GM12878 (cell line): Measurements from ENCODE around the gene CLBA1. TPM values are rescaled to one million over a fixed set of nuclear protein-coding genes. Genes with fewer than 3 reads are reported as not detected.

ENCODE experiments used
- ATAC-seq: fragments of 200-7000 bp; cut with Tn5 transposase; 3 replicates; pipeline ENCODE4 v1.9.1; 2020; ENCODE audit warnings: mild to moderate bottlenecking, moderate library complexity
- BruUV-seq: library from RNA; stranded (reverse); fragments of 400-500 nt; replicated peaks from 2 replicates; lab custom pipeline; 2021; lab: Mats Ljungman, UMichigan
- CTCF ChIA-PET: fragments of 300-600 bp; sonication (Branson Sonifier 250); formaldehyde crosslinking; extraction: SDS; loops from one replicate; lab custom pipeline; 2021; ENCODE audit warnings: inconsistent platforms; lab: Yijun Ruan, JAX
- POLR2A ChIA-PET: fragments of 350-600 bp; formaldehyde crosslinking; extraction: SDS; loops from one replicate; lab custom pipeline; 2021; ENCODE audit warnings: inconsistent platforms; lab: Charles Lee
- RAD21 ChIA-PET: fragments of 300-600 bp; sonication (Branson Sonifier 250); formaldehyde crosslinking; loops from one replicate; lab custom pipeline; 2023; ENCODE audit warnings: antibody characterized with exemption; ENCODE audit not compliant: unreplicated experiment; lab: Charles Lee
- SMC1A ChIA-PET: fragments of 300-600 bp; sonication (Branson Sonifier 250); formaldehyde crosslinking; loops from one replicate; lab custom pipeline; 2023; ENCODE audit not compliant: unreplicated experiment, uncharacterized antibody; lab: Charles Lee
- DNase-seq: peaks from one replicate; pipeline ENCODE4 v3.0.0-alpha.2; 2011; ENCODE audit warnings: low read depth, low spot score
- FAIRE-seq: peaks from 3 replicates; lab custom pipeline; 2011; peaks lifted over from hg19 to GRCh38; lab: Jason Lieb, UNC
- H2AFZ ChIP-seq: 2 replicates; pipeline ENCODE4 v1.6.0; 2011; ENCODE audit warnings: low read depth, low read length, control low read depth; ENCODE audit not compliant: control insufficient read depth
- H3K27ac ChIP-seq: 2 replicates; pipeline ENCODE4 v1.5.1; 2011; ENCODE audit warnings: control low read depth; ENCODE audit not compliant: control insufficient read depth, insufficient read depth
- H3K27me3 ChIP-seq, 2 experiments: replicated peaks in 1 of 2; 2 replicates each; pipeline versions ENCODE4 v1.6.0 to v1.6.1; 2011; ENCODE audit warnings: low read length in 1 of 2; ENCODE audit not compliant: control insufficient read depth in 2 of 2, insufficient read depth in 2 of 2
- H3K36me3 ChIP-seq, 2 experiments: 2 replicates each; pipeline ENCODE4 v1.5.1; 2011; ENCODE audit warnings: low read length in 1 of 2; ENCODE audit not compliant: control insufficient read depth in 2 of 2, insufficient read depth in 2 of 2
- H3K4me1 ChIP-seq: 2 replicates; pipeline ENCODE4 v1.6.1; 2011; ENCODE audit warnings: mild to moderate bottlenecking, low read length, moderate library complexity, mixed read lengths; ENCODE audit not compliant: control insufficient read depth, insufficient read depth
- H3K4me2 ChIP-seq: 2 replicates; pipeline ENCODE4 v1.6.0; 2011; ENCODE audit warnings: control low read depth; ENCODE audit not compliant: control insufficient read depth, insufficient read depth
- H3K4me3 ChIP-seq: fragments of 200-600 bp; sonication (generic); 2 replicates; pipeline ENCODE4 v1.5.1; 2016
- H3K79me2 ChIP-seq: 2 replicates; pipeline ENCODE4 v1.6.0; 2011; ENCODE audit warnings: low read length; ENCODE audit not compliant: control insufficient read depth, insufficient read depth
- H3K9ac ChIP-seq: 2 replicates; pipeline ENCODE4 v1.8.0; 2011; ENCODE audit warnings: low read length, control low read depth, mixed read lengths; ENCODE audit not compliant: control insufficient read depth, insufficient read depth
- H3K9me3 ChIP-seq: replicated peaks from 3 replicates; pipeline ENCODE4 v1.5.1; 2011; ENCODE audit warnings: mild to moderate bottlenecking, low read length; ENCODE audit not compliant: control insufficient read depth, insufficient read depth
- H4K20me1 ChIP-seq: 2 replicates; pipeline ENCODE4 v1.6.0; 2011; ENCODE audit not compliant: control insufficient read depth, insufficient read depth
- ATF2 ChIP-seq: IDR thresholded peaks from 2 replicates; pipeline ENCODE4 v1.6.1; 2012; ENCODE audit warnings: low read length, inconsistent platforms
- BCL3 ChIP-seq: IDR thresholded peaks from 2 replicates; pipeline ENCODE4 v1.6.1; 2011; ENCODE audit warnings: borderline replicate concordance, low read depth, mild to moderate bottlenecking, moderate library complexity, low read length; ENCODE audit not compliant: insufficient read depth, poor library complexity, severe bottlenecking
- BHLHE40 ChIP-seq, 2 experiments: fragments of 450-650 bp in 1 of 2; IDR thresholded peaks; 2 replicates each; pipeline ENCODE4 v1.6.1; 2011 to 2017; ENCODE audit warnings: low read depth in 2 of 2, borderline replicate concordance in 1 of 2, improper control_type of control experiment in 1 of 2, low read length in 1 of 2, mild to moderate bottlenecking in 1 of 2
- CBX3 ChIP-seq: fragments of 200-600 bp; sonication (generic); IDR thresholded peaks from 2 replicates; pipeline ENCODE4 v1.6.1; 2016; ENCODE audit warnings: low read depth, borderline replicate concordance
- CBX5 ChIP-seq: sonication (generic); IDR thresholded peaks from 2 replicates; pipeline ENCODE4 v1.6.1; 2016; ENCODE audit warnings: low read depth, moderate library complexity, mild to moderate bottlenecking, inconsistent platforms
- CHD1 ChIP-seq: IDR thresholded peaks from 2 replicates; pipeline ENCODE4 v1.6.1; 2012; ENCODE audit warnings: low read depth, low read length, improper control_type of control experiment
- CTCF ChIP-seq, 3 experiments: IDR thresholded peaks in 2 of 3; conservative IDR thresholded peaks in 1 of 3; 2 replicates each; pipeline ENCODE4 v1.5.1; 2011; ENCODE audit warnings: low read depth in 3 of 3, low read length in 3 of 3, mild to moderate bottlenecking in 3 of 3, control low read depth in 2 of 3, moderate library complexity in 2 of 3, inconsistent platforms in 1 of 3, mixed read lengths in 1 of 3; ENCODE audit not compliant: control insufficient read depth in 2 of 3, insufficient read depth in 1 of 3; ENCODE audit errors: extremely low read depth in 1 of 3
- DPF2 ChIP-seq: fragments of 450-650 bp; IDR thresholded peaks from 2 replicates; pipeline ENCODE4 v1.6.1; 2017; ENCODE audit warnings: mild to moderate bottlenecking
- ELK1 ChIP-seq: IDR thresholded peaks from 2 replicates; pipeline ENCODE4 v1.6.1; 2012; ENCODE audit warnings: low read depth, low read length, improper control_type of control experiment
- NBN ChIP-seq: fragments of 450-650 bp; IDR thresholded peaks from 2 replicates; pipeline ENCODE4 v1.6.1; 2016
- NFYA ChIP-seq: IDR thresholded peaks from 2 replicates; pipeline ENCODE4 v1.6.1; 2011; ENCODE audit warnings: low read depth, mild to moderate bottlenecking, low read length, improper control_type of control experiment, borderline replicate concordance
- PBX3 ChIP-seq: IDR thresholded peaks from 2 replicates; pipeline ENCODE4 v1.6.1; 2011; ENCODE audit warnings: mild to moderate bottlenecking, low read depth, low read length, moderate library complexity; ENCODE audit not compliant: insufficient replicate concordance
- POLR2A ChIP-seq: IDR thresholded peaks from 2 replicates; pipeline ENCODE4 v1.6.1; 2011; ENCODE audit warnings: low read depth, mild to moderate bottlenecking, low read length
- SREBF2 ChIP-seq: IDR thresholded peaks from 2 replicates; pipeline ENCODE4 v1.6.1; 2012; ENCODE audit warnings: mild to moderate bottlenecking, low read length
- TAF1 ChIP-seq: IDR thresholded peaks from 2 replicates; pipeline ENCODE4 v1.6.1; 2011; ENCODE audit warnings: mild to moderate bottlenecking, low read depth, low read length, borderline replicate concordance
- ZSCAN29 ChIP-seq: fragments of 450-650 bp; IDR thresholded peaks from 2 replicates; pipeline ENCODE4 v1.6.1; 2017; ENCODE audit warnings: mild to moderate bottlenecking, moderate library complexity
- WGBS: methylation state at CpG from one replicate; pipeline ENCODE4 v1.1.6; 2016; ENCODE audit warnings: low lambda C conversion rate; ENCODE audit not compliant: insufficient replicate concordance, insufficient coverage; ENCODE audit errors: missing lambda C conversion rate; 5-methylcytosine and 5-hydroxymethylcytosine counted together
- in situ Hi-C: fragments of 300-500 bp; cut with MboI; formaldehyde crosslinking; loops from 9 replicates; pipeline ENCODE4 v1.14.3; 2018; ENCODE audit warnings: mixed read lengths
- intact Hi-C: fragments of 100-400 bp; cut with micrococcal nuclease; formaldehyde crosslinking; loops from one replicate; pipeline ENCODE4 v1.14.2; 2022; ENCODE audit not compliant: unreplicated experiment
- polyA plus RNA-seq, 11 experiments: library from polyadenylated mRNA; depleted of rRNA in 4 of 11; unstranded in 6 of 11; stranded (reverse) in 5 of 11; fragments of >200 nt; fragmentation: Nextera tagmentation in 4 of 11; fragmentation: Illumina TruSeq in 1 of 11; extraction: Ambion mirVana in 4 of 11; extraction: Trizol in 1 of 11; gene quantifications; 1 replicate in 1 of 11; 2 replicates in 10 of 11; pipeline versions ENCODE4 v1.2.1 to v1.2.3, GENCODE V29; 2011 to 2016; ENCODE audit warnings: inconsistent platforms in 2 of 11, missing spikeins in 2 of 11, low read depth in 1 of 11
- total RNA-seq, 4 experiments: library from RNA; depleted of rRNA in 3 of 4; stranded (reverse); fragments of >200 nt in 3 of 4; fragmentation: Illumina TruSeq in 1 of 4; extraction: Trizol in 1 of 4; gene quantifications; 2 replicates each; pipeline versions ENCODE4 v1.2.1 to v1.2.3, GENCODE V29; 2013 to 2021

Gene CLBA1
- total and polyA plus RNA-seq, 10 of the 15 experiments (the other 5 are each of a cell fraction or from before 2014, with no cell fraction given): 0.07 to 1.1 (median 0.62) TPM; not detected in 1

DNA sequence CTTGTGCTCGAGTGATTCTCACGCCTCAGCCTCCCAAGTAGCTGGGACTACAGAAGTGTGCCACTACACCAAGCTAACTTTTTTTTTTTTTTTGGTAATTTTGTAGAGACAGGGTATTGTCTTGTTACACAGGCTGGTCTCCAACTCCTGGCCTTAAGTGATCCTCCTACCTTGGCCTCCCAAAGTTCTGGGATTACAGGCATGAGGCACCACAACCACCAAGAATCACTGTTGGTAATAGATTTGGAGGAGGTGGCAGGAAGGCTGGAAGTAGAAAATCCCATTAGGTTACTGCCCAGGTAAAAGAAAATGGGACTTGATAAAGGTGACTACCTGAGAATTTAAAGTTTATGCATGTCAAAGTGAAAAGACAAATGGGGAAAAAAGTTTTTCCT is 36.7 kb downstream of the CLBA1 start (continued):
- TF ChIP-seq BCL3 (no peak), SREBF2 (no peak), BHLHE40 (IDR thresholded peaks at IDR 0.05; ENCODE audit: borderline replicate concordance in 1 of 2, low read depth in 2 of 2, low read length in 1 of 2) (no peak), DPF2 (no peak)

DNA sequence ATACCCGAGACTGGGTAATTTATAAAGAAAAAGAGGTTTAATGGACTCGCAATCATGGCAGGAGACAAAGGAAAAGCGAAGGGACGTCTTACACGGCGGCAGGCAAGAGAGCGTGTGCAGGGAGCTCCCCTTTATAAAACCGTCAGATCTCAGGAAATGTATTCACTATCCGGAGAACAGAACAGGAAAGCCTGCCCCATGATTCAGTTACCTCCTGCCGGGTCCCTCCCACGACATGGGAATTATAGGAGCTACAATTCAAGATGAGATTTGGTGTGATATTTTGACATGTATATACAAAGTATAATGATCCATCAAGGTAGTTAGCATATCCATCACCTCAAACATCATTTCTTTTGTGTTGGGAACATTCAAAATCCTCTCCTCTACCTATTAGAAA is 37.6 kb downstream of the CLBA1 start:
- Histone ChIP-seq H3K9ac (no peak overlapping the region), H3K4me3 (0 out of 2 replicates have a peak overlapping the region, but pooled peaks have one; percentile 72), H4K20me1 (no peaks in the 10 kb centered on the region), H3K27ac (no peak overlapping the region), H3K4me1 (peaks cover 26% of the 10 kb centered on the region), H3K79me2 (peaks cover 44% of the 10 kb centered on the region), H2AFZ (no peak overlapping the region), H3K36me3 (peaks cover 0 to 2% of the 10 kb centered on the region in 2 experiments; a peak in 2 of 4 replicates), H3K4me2 (no peak overlapping the region), H3K9me3 (peaks cover 5% of the 10 kb centered on the region; the same call in 1 of the 3 replicates), H3K27me3 (no peaks in the 10 kb centered on the region)
- in situ Hi-C loops (no loop called here), intact Hi-C loops (loop anchor here (5.0 kb wide), 1 partner anchor 44 kb away; the partner anchor contains the start of gene GPR132)
- RAD21 ChIA-PET: no interaction called here
- ATAC-seq: no peak
- SMC1A ChIA-PET: no interaction called here
- BruUV-seq: no TSS peak
- 95% methylated on average over 11 of the region's 11 CpGs for WGBS
- DNase-seq: no peak
- POLR2A ChIA-PET: interaction anchor here (1.3 kb wide), 1 partner anchor 43 kb away, joined by 3 read pairs; no protein-coding TSS in a partner anchor
- CTCF ChIA-PET: no interaction called here
- FAIRE-seq: no peak
- no peak for TF ChIP-seq POLR2A
- TF ChIP-seq ATF2: no peak
- TF ChIP-seq PBX3: no peak
- TF ChIP-seq ELK1: no peak
- TF ChIP-seq BHLHE40 (IDR thresholded peaks at IDR 0.05; ENCODE audit: borderline replicate concordance in 1 of 2, low read depth in 2 of 2, low read length in 1 of 2): no peak
- no peak for TF ChIP-seq CTCF (IDR thresholded peaks at IDR 0.05 in 2 of 3, conservative IDR thresholded peaks at IDR 0.05 in 1 of 3; ENCODE audit: control insufficient read depth in 2 of 3, extremely low read depth in 1 of 3, insufficient read depth in 1 of 3, low read depth in 3 of 3, low read length in 3 of 3)
- TF ChIP-seq NFYA: no peak
- no peak for TF ChIP-seq ZSCAN29
- TF ChIP-seq CBX3: no peak
- no peak for TF ChIP-seq CBX5
- TF ChIP-seq TAF1: no peak
- TF ChIP-seq NBN: no peak
- TF ChIP-seq CHD1: no peak
